Activated CD8-positive, alpha-beta memory T cell treated with anti-CD3 and anti-CD28 coated beads for 1 hour (primary cell): Measurements from ENCODE around the gene KRTAP6-3.

Experiments used
- DNase-seq, 2 donors: peaks; one replicate each; pipeline ENCODE4 v3.0.0-alpha.2; 2020; ENCODE audit warnings: low read depth in 1 of 2; ENCODE audit errors: extremely low read depth in 1 of 2

The KRTAP6-3 gene

DNA sequence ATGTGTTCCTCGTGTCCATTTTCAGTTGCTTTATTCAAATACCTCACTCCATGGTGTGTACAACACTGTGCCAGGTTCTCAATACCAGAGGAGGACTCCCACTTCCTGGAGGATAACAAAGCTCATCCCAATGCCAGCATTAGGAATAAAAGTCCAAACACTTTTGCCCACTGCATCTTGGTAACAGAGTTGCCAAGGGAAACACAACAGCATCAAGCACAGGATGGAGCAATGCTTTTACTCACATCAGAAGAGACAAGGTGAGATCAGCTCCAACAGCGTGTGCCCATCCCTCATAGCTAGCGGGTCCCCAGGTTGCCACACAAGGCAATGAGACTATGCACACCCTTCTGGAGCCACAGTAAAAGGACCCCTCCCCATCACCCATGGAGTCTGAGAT lies 31.1 kb downstream of the KRTAP6-3 start:
- DNase-seq, result no peak

GRCh38 chr21:30625449-30626165 lies 33.4 kb downstream of the KRTAP6-3 start:
- DNase-seq, result no peak

- DNase-seq, result no peak
Observed at GRCh38 chr21:30628109-30628508, 35.9 kb downstream of the KRTAP6-3 start.

- no peak for DNase-seq
Observed at GRCh38 chr21:30629200-30629599, 37.0 kb downstream of the KRTAP6-3 start.

DNA sequence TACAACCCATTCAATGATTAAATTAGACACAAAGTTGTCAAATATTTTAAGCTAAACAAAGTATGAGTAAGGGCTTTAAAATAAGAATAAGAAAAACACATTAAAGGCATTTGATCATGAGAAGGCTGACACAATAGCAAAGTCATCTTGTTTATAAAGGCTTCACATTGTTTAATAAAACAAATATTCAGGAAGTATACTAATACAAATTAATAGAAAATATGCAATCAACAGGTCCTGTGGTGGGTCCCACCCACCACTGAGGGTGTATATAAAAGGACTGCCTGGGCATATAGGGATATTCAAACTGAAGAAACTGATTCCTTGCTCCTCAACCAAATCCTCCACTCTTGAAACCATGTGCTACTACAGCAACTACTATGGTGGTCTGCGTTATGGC lies 42.7 kb downstream of the KRTAP6-3 start, which contains the start of gene KRTAP20-2:
Gene KRTAP20-2 (plus strand): TSS at position 301 of the 400 bp plus-strand sequence. CDS start 58 bp downstream, at position 359.
- no peak for DNase-seq

GRCh38 chr21:30638686-30639085 lies 46.4 kb downstream of the KRTAP6-3 start:
- no peak for DNase-seq

- DNase-seq, result no peak
Observed at GRCh38 chr21:30642564-30642963, 50.3 kb downstream of the KRTAP6-3 start, which contains the start of gene KRTAP20-3. TSS of gene KRTAP20-3 (plus strand) at chr21:30642864.
